ENCODE data around the gene TIAM1. TPM values are rescaled to one million over a fixed set of nuclear protein-coding genes. Genes with fewer than 3 reads are reported as not detected.

The TIAM1 gene
- total and polyA plus RNA-seq, 2 of the 8 experiments (the other 6 are each of a cell fraction or from before 2014, with no cell fraction given) = 10.1 to 30.7 TPM

- no peak for TF ChIP-seq E2F6 (IDR thresholded peaks at IDR 0.05)
- TF ChIP-seq CREB1 (IDR thresholded peaks at IDR 0.05) = no peak
- TF ChIP-seq SIRT6 (IDR thresholded peaks at IDR 0.05; ENCODE audit: low read length) = no peak
- TF ChIP-seq ZNF274 (IDR thresholded peaks at IDR 0.05; ENCODE audit: borderline replicate concordance, extremely low read depth, low read length) = no peak
- no peak for TF ChIP-seq CHD1 (IDR thresholded peaks at IDR 0.05; ENCODE audit: low read depth, low read length)
- TF ChIP-seq EP300 (IDR thresholded peaks at IDR 0.05; ENCODE audit: borderline replicate concordance in 1 of 2, low read depth in 2 of 2, low read length in 2 of 2) = no peak
- no peak for TF ChIP-seq TAF7 (optimal IDR thresholded peaks at IDR 0.05; ENCODE audit: borderline replicate concordance, low read depth, low read length)
- no peak for TF ChIP-seq BRCA1 (IDR thresholded peaks at IDR 0.05; ENCODE audit: low read depth, low read length)
Observed at GRCh38 chr21:31143036-31143435, 201.0 kb downstream of the TIAM1 start (continued).
